ENCODE data around the gene FIZ1. TPM values are rescaled to one million over a fixed set of nuclear protein-coding genes. Genes with fewer than 3 reads are reported as not detected.
A peak's percentile ranks its signal among the peaks of the same experiment; 100 is the strongest.

The FIZ1 gene
- total RNA-seq, 1 donor from 2014 or later, result 31.7 TPM

- Mint-ChIP-seq H3K36me3 (peaks cover 38% of the 10 kb centered on the region), H3K4me3 (no peak overlapping the region), H3K4me1 (no peaks in the 10 kb centered on the region), H3K27ac (no peak overlapping the region), H3K27me3 (ENCODE audit: low read depth) (no peaks in the 10 kb centered on the region), H3K9me3 (no peaks in the 10 kb centered on the region)
- no peak for DNase-seq (ENCODE audit: low spot score in 2 of 2, unreplicated experiment in 2 of 2)
- no peak for TF ChIP-seq CTCF (IDR thresholded peaks at IDR 0.05; ENCODE audit: unreplicated experiment)
Observed at GRCh38 chr19:55613930-55614710, 14.8 kb upstream of the FIZ1 start.

- Mint-ChIP-seq H3K36me3 (peaks cover 41% of the 10 kb centered on the region), H3K4me3 (no peak overlapping the region), H3K9me3 (no peaks in the 10 kb centered on the region), H3K4me1 (no peaks in the 10 kb centered on the region), H3K27me3 (ENCODE audit: low read depth) (no peaks in the 10 kb centered on the region), H3K27ac (no peak overlapping the region)
- DNase-seq (ENCODE audit: low spot score in 2 of 2, unreplicated experiment in 2 of 2), result no peak
- TF ChIP-seq CTCF (IDR thresholded peaks at IDR 0.05; ENCODE audit: unreplicated experiment), result no peak
Observed at GRCh38 chr19:55613396-55613795, 14.1 kb upstream of the FIZ1 start.

- no peak for DNase-seq (ENCODE audit: low spot score in 2 of 2, unreplicated experiment in 2 of 2)
- Mint-ChIP-seq H3K36me3 (peaks cover 38% of the 10 kb centered on the region), H3K27ac (peak overlapping the region; percentile 6), H3K27me3 (ENCODE audit: low read depth) (no peaks in the 10 kb centered on the region), H3K9me3 (no peaks in the 10 kb centered on the region), H3K4me3 (no peak overlapping the region), H3K4me1 (peaks cover under 1% of the 10 kb centered on the region)
- TF ChIP-seq CTCF (IDR thresholded peaks at IDR 0.05; ENCODE audit: unreplicated experiment), result no peak
Observed at GRCh38 chr19:55611983-55612645, 12.8 kb upstream of the FIZ1 start.

GRCh38 chr19:55611300-55611982 lies 12.1 kb upstream of the FIZ1 start:
- no peaks in the 10 kb centered on the region for H3K27me3 Mint-ChIP-seq (ENCODE audit: low read depth)
- peaks cover 8% of the 10 kb centered on the region for H3K4me1 Mint-ChIP-seq
- H3K27ac Mint-ChIP-seq, result no peak overlapping the region
- H3K36me3 Mint-ChIP-seq, result peaks cover 33% of the 10 kb centered on the region
- H3K4me3 Mint-ChIP-seq, result no peak overlapping the region
- DNase-seq (ENCODE audit: low spot score in 2 of 2, unreplicated experiment in 2 of 2), result no peak
- TF ChIP-seq CTCF (IDR thresholded peaks at IDR 0.05; ENCODE audit: unreplicated experiment), result no peak
- no peaks in the 10 kb centered on the region for H3K9me3 Mint-ChIP-seq

GRCh38 chr19:55609326-55609725 lies 10.0 kb upstream of the FIZ1 start:
- TF ChIP-seq CTCF (IDR thresholded peaks at IDR 0.05; ENCODE audit: unreplicated experiment), result no peak
- DNase-seq (ENCODE audit: low spot score in 2 of 2, unreplicated experiment in 2 of 2), result no peak
- no peak overlapping the region for H3K27ac Mint-ChIP-seq
- no peaks in the 10 kb centered on the region for H3K9me3 Mint-ChIP-seq
- no peak overlapping the region for H3K4me3 Mint-ChIP-seq
- H3K27me3 Mint-ChIP-seq (ENCODE audit: low read depth), result no peaks in the 10 kb centered on the region
- H3K4me1 Mint-ChIP-seq, result peaks cover 18% of the 10 kb centered on the region
- peaks cover 31% of the 10 kb centered on the region for H3K36me3 Mint-ChIP-seq
